CD4-positive, CD25-positive, alpha-beta regulatory T cell (primary cell): ENCODE data around the gene VPS39. TPM values are rescaled to one million over a fixed set of nuclear protein-coding genes. Genes with fewer than 3 reads are reported as not detected.

ENCODE experiments used
- ATAC-seq, 2 donors: fragments of 150-1000 bp; cut with Tn5 transposase; one replicate each; pipeline ENCODE4 v1.10.0; 2021; ENCODE audit warnings: low read depth in 2 of 2, moderate number of reproducible peaks in 2 of 2, moderate library complexity in 1 of 2
- DNase-seq, 3 donors: peaks; one replicate each; pipeline versions ENCODE4 v3.0.0 to v3.0.0-alpha.2; 2012 to 2022; ENCODE audit warnings: mixed read lengths in 1 of 3
- H3K27ac ChIP-seq: one replicate; pipeline ENCODE4 v1.7.0; 2013; ENCODE audit warnings: mild to moderate bottlenecking, low read length; ENCODE audit not compliant: insufficient read depth, poor library complexity, severe bottlenecking
- H3K27me3 ChIP-seq: one replicate; pipeline ENCODE4 v1.7.0; 2013; ENCODE audit warnings: low read length; ENCODE audit not compliant: control insufficient read depth, insufficient read depth
- H3K36me3 ChIP-seq: one replicate; pipeline ENCODE4 v1.7.0; 2013; ENCODE audit warnings: mild to moderate bottlenecking, low read length, moderate library complexity; ENCODE audit not compliant: control insufficient read depth, insufficient read depth
- H3K4me1 ChIP-seq: 2 replicates; pipeline ENCODE4 v1.7.0; 2013; ENCODE audit warnings: mild to moderate bottlenecking, low read length; ENCODE audit not compliant: insufficient read depth, control insufficient read depth, poor library complexity, severe bottlenecking
- H3K4me3 ChIP-seq: one replicate; pipeline ENCODE4 v1.7.0; 2013; ENCODE audit warnings: low read depth, mild to moderate bottlenecking, low read length, moderate library complexity
- H3K9me3 ChIP-seq, 2 experiments: 1 replicate in 1 of 2; 2 replicates in 1 of 2; pipeline ENCODE4 v1.7.0; 2013; ENCODE audit warnings: low read length in 2 of 2, mild to moderate bottlenecking in 1 of 2, moderate library complexity in 1 of 2; ENCODE audit not compliant: control insufficient read depth in 2 of 2
- H3K27ac Mint-ChIP-seq, 3 donors: one replicate each; pipeline ENCODE4 v1.8.0; 2020 to 2022; ENCODE audit warnings: mild to moderate bottlenecking in 3 of 3, mixed read lengths in 3 of 3, moderate library complexity in 2 of 3
- H3K27me3 Mint-ChIP-seq: one replicate; pipeline ENCODE4 v1.8.0; 2022; ENCODE audit warnings: mild to moderate bottlenecking, mixed read lengths
- H3K36me3 Mint-ChIP-seq: one replicate; pipeline ENCODE4 v1.8.0; 2020; ENCODE audit warnings: mixed read lengths
- H3K4me1 Mint-ChIP-seq, 4 donors: one replicate each; pipeline ENCODE4 v1.8.0; 2020 to 2022; ENCODE audit warnings: mixed read lengths in 4 of 4, mild to moderate bottlenecking in 1 of 4
- H3K4me3 Mint-ChIP-seq, 4 donors: one replicate each; pipeline ENCODE4 v1.8.0; 2020 to 2022; ENCODE audit warnings: mild to moderate bottlenecking in 4 of 4, mixed read lengths in 4 of 4, moderate library complexity in 3 of 4
- H3K9me3 Mint-ChIP-seq, 7 donors: one replicate each; pipeline ENCODE4 v1.8.0; 2020 to 2022; ENCODE audit warnings: mixed read lengths in 7 of 7, mild to moderate bottlenecking in 3 of 7, moderate library complexity in 2 of 7
- polyA plus RNA-seq, 4 donors: library from polyadenylated mRNA; unstranded; fragments of 300-500 nt; fragmentation: Illumina TruSeq; gene quantifications; one replicate each; pipeline ENCODE4 v1.2.3, GENCODE V29; 2021
- total RNA-seq: library from RNA; stranded (reverse); gene quantifications from one replicate; pipeline ENCODE4 v1.2.3, GENCODE V29; 2022

Gene VPS39
- total and polyA plus RNA-seq, 5 donors from 2014 or later = 28.3 to 121 (median 29.2) TPM

DNA sequence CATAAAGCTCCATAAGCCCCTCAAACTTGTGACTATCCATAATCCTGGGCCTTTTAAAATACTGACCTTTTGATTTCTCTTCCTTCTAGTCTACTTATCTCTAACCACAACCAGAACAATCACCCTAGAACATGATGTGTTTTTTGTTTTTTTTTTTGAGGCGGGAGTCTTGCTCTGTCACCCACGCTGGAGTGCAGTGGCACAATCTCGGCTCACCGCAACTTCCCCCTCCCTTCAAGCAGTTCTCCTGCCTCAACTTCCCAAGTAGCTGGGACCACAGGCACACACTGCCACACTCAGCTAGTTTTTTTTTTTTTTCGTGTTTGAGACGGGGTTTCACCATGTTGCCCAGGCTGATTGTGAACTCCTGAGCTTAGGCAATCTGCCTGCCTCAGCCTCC is 25.1 kb downstream of the VPS39 start:
- no peaks in the 10 kb centered on the region for H3K27me3 Mint-ChIP-seq
- no peak for DNase-seq
- Histone ChIP-seq H3K4me3 (no peak overlapping the region), H3K4me1 (no peaks in the 10 kb centered on the region), H3K36me3 (peaks cover 89% of the 10 kb centered on the region), H3K27ac (no peak overlapping the region), H3K9me3 (no peaks in the 10 kb centered on the region), H3K27me3 (no peaks in the 10 kb centered on the region)
- no peaks in the 10 kb centered on the region for H3K9me3 Mint-ChIP-seq
- H3K27ac Mint-ChIP-seq = peak overlapping the region in 2 of 3 donors; percentile 12 to 17
- H3K4me3 Mint-ChIP-seq = no peak overlapping the region
- H3K36me3 Mint-ChIP-seq = peaks cover 62% of the 10 kb centered on the region
- ATAC-seq = no peak
- H3K4me1 Mint-ChIP-seq = no peaks in the 10 kb centered on the region

DNA sequence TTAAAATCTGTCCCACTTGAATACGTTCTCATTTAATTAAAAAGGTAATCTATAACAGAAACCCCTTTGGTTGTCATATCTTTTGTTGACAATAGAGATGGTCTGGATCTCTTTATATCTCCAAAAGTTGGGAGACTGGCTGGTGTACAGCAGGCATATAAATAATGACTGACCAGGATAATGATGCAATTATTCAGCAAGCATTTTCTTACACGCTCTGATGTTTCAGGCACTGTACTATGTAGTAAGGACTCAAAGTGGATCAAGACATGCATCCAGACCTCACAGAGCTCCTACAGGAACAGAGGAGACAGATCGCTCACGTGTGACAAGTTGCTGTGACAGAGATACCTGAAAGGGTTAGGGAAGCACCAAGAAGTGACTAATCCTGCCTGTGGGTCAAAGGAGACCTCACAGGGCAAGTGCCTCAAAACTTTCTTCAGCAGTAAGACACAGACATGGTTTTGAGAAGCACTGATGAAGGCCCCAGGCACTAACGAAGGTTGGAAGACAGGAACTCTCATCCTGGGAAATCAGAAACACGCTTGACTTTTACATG is 25.7 kb downstream of the VPS39 start:
- Mint-ChIP-seq H3K4me1 (no peaks in the 10 kb centered on the region), H3K9me3 (no peaks in the 10 kb centered on the region), H3K36me3 (peaks cover 60% of the 10 kb centered on the region), H3K27ac (peak overlapping the region in 1 of 3 donors; percentile 12), H3K4me3 (no peak overlapping the region), H3K27me3 (no peaks in the 10 kb centered on the region)
- Histone ChIP-seq H3K4me1 (no peaks in the 10 kb centered on the region), H3K27ac (no peak overlapping the region), H3K36me3 (peaks cover 87% of the 10 kb centered on the region), H3K9me3 (no peaks in the 10 kb centered on the region), H3K4me3 (no peak overlapping the region), H3K27me3 (no peaks in the 10 kb centered on the region)
- DNase-seq = no peak
- ATAC-seq = no peak

DNA sequence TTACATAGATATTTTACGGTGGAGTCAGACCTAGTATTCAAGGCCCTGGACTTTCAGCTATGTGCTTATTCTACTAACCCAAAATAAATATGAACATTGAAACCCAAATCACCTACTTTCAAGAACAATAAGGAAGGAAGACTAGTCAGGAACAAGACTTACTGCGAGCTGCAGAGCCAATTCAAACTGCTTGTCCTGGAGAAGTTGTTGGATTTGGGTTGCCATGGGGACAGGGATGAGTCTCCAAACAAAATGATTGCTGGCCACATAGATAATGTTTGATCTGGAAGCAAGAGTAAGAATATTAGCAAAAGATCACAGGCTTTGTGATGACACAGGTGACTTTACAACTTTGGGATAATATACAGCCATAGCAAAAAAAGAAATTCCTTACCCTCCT is 30.0 kb downstream of the VPS39 start:
- H3K36me3 Mint-ChIP-seq = peaks cover 54% of the 10 kb centered on the region
- Histone ChIP-seq H3K9me3 (no peaks in the 10 kb centered on the region), H3K36me3 (peaks cover 84% of the 10 kb centered on the region), H3K27me3 (no peaks in the 10 kb centered on the region), H3K27ac (no peak overlapping the region), H3K4me3 (no peak overlapping the region), H3K4me1 (no peaks in the 10 kb centered on the region)
- no peak overlapping the region for H3K4me3 Mint-ChIP-seq
- H3K27ac Mint-ChIP-seq = no peak overlapping the region
- ATAC-seq (no peak), DNase-seq (no peak)
- H3K27me3 Mint-ChIP-seq = no peaks in the 10 kb centered on the region
- H3K4me1 Mint-ChIP-seq = peaks cover 0 to 2% (median 0%) of the 10 kb centered on the region in 4 donors
- no peaks in the 10 kb centered on the region for H3K9me3 Mint-ChIP-seq

DNA sequence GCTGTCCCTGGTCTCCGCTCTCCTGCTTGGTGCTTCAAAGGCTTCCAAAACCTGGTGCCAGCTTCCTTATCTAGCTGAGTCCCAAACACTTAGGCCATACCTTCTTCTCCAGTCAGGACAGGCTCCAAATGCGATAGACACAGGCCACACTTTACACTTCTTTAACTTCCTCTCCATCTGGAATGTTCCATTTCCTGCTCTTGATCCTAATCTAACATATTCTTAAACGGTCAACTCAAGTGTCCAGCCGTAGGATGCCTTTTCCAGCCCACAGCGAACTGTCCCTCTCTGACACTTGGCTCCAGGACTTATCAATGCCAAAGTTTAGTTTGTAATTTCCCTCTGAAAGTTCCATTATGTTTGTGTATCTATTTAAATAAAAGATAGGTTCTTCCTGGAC is 32.4 kb downstream of the VPS39 start:
- Histone ChIP-seq H3K27me3 (no peaks in the 10 kb centered on the region), H3K27ac (no peak overlapping the region), H3K4me3 (no peak overlapping the region), H3K9me3 (no peaks in the 10 kb centered on the region), H3K36me3 (peaks cover 86% of the 10 kb centered on the region), H3K4me1 (no peaks in the 10 kb centered on the region)
- H3K36me3 Mint-ChIP-seq = peaks cover 57% of the 10 kb centered on the region
- no peaks in the 10 kb centered on the region for H3K27me3 Mint-ChIP-seq
- H3K4me3 Mint-ChIP-seq = no peak overlapping the region
- H3K4me1 Mint-ChIP-seq = peaks cover 4 to 13% (median 7%) of the 10 kb centered on the region in 4 donors
- no peak for DNase-seq
- H3K9me3 Mint-ChIP-seq = peaks cover 0 to 1% (median 0%) of the 10 kb centered on the region in 7 donors
- H3K27ac Mint-ChIP-seq = peak overlapping the region in 2 of 3 donors; percentile 71 to 85
- ATAC-seq = no peak

DNA sequence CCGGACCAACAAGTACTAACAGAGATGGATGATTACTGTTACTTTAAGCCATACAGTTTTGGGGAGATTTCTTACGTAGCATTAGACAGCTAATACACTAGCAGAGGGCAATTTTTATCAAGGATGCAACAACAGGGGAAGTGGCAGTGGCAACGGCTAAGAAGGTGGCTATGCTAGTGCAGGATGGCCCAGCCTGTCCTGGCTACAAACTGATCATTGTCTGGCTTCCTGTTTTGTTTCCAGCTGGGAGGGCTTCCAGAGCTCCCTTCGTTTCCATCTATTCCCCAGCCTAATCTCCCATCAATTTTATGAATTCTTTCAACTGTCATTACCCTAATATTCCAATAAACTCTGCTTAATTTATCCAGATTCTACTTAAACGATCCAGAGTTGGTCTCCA is 35.6 kb downstream of the VPS39 start:
- peaks cover 50% of the 10 kb centered on the region for H3K36me3 Mint-ChIP-seq

DNA sequence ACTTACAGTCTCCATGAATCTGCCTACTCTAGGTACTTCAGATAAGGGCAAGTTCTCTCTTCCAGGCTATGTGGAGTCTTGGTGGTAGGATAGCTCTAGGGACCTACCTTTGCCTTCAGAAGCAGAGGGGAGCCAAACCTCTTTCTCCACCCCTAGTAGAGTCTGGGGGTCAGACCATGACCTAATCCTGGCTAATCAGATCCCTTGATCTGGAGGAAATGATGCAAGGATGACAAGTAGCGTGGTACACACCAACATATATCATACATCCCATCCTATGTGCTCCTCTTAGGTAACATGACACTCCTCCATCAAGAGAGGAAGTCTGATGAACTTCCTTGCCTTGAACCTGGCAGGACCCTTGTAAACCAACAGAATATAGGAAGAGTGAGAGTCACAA is 36.3 kb downstream of the VPS39 start:
- Mint-ChIP-seq H3K4me3 (no peak overlapping the region), H3K27me3 (no peaks in the 10 kb centered on the region), H3K27ac (peak overlapping the region in 2 of 3 donors; percentile 15 to 61), H3K36me3 (peaks cover 56% of the 10 kb centered on the region), H3K4me1 (peaks cover 4 to 11% (median 7%) of the 10 kb centered on the region in 4 donors), H3K9me3 (peaks cover 0 to 1% (median 0%) of the 10 kb centered on the region in 7 donors)
- Histone ChIP-seq H3K27me3 (no peaks in the 10 kb centered on the region), H3K4me3 (no peak overlapping the region), H3K4me1 (no peaks in the 10 kb centered on the region), H3K9me3 (no peaks in the 10 kb centered on the region), H3K36me3 (peaks cover 88% of the 10 kb centered on the region), H3K27ac (no peak overlapping the region)
- no peak for DNase-seq
- ATAC-seq = no peak

More for the DNA sequence above, 35.6 kb downstream of the VPS39 start:
- Histone ChIP-seq H3K4me1 (no peaks in the 10 kb centered on the region), H3K36me3 (peaks cover 88% of the 10 kb centered on the region), H3K27ac (no peak overlapping the region), H3K27me3 (no peaks in the 10 kb centered on the region), H3K4me3 (no peak overlapping the region), H3K9me3 (no peaks in the 10 kb centered on the region)
- Mint-ChIP-seq H3K9me3 (peaks cover 0 to 1% (median 0%) of the 10 kb centered on the region in 7 donors), H3K4me1 (peaks cover 4 to 13% (median 7%) of the 10 kb centered on the region in 4 donors), H3K27ac (peak overlapping the region in 1 of 3 donors; percentile 56), H3K4me3 (no peak overlapping the region), H3K27me3 (no peaks in the 10 kb centered on the region)
- ATAC-seq (no peak), DNase-seq (no peak)

DNA sequence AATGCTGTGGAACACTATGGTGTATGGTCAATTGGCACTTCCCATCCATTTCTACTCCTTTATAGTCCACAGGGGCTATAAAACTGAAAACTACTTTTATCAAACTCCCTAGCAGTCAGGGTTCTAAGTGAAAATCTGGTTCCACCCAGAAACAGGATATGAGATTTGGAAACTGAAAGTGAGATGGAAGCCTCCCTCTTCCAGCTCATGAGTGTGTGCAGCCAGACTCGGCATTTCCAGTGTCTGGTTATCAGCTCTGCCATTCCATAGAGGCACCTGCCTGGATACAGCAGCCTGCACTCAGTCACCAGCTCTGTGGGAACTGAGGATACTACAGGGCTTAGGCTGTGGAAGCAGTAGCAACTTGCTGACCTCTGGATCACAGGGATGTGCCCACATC is 37.0 kb downstream of the VPS39 start:
- H3K9me3 Mint-ChIP-seq = peaks cover 0 to 1% (median 0%) of the 10 kb centered on the region in 7 donors
- no peak overlapping the region for H3K4me3 Mint-ChIP-seq
- H3K27me3 ChIP-seq = no peaks in the 10 kb centered on the region
- DNase-seq (peak in 1 of 3 donors; percentile 49), ATAC-seq (no peak)
- H3K9me3 ChIP-seq = no peaks in the 10 kb centered on the region
- H3K4me1 ChIP-seq = no peaks in the 10 kb centered on the region
- H3K27ac Mint-ChIP-seq = peak overlapping the region in 2 of 3 donors; percentile 57 to 61
- no peaks in the 10 kb centered on the region for H3K27me3 Mint-ChIP-seq
- peaks cover 63% of the 10 kb centered on the region for H3K36me3 Mint-ChIP-seq
- no peak overlapping the region for H3K4me3 ChIP-seq
- H3K27ac ChIP-seq = no peak overlapping the region
- peaks cover 89% of the 10 kb centered on the region for H3K36me3 ChIP-seq
- peaks cover 4 to 11% (median 7%) of the 10 kb centered on the region in 4 donors for H3K4me1 Mint-ChIP-seq
